HEK293 (cell line): ENCODE data around the gene TBXA2R.
"Not testable (repeated sequence)": the region's sequence is repeated elsewhere in the genome, so short reads cannot be mapped to it uniquely, and the experiment has no call there.

ENCODE experiments used
- CTCF ChIP-seq: fragments of 450-650 bp; formaldehyde crosslinking; IDR thresholded peaks from 2 replicates; pipeline ENCODE4 v1.5.1; 2016; ENCODE audit warnings: missing biosample characterization, missing genetic modification characterization
- PRDM10 ChIP-seq: fragments of 450-650 bp; formaldehyde crosslinking; IDR thresholded peaks from 2 replicates; pipeline ENCODE4 v1.5.1; 2016; ENCODE audit warnings: missing biosample characterization, missing genetic modification characterization
- SETDB1 ChIP-seq: IDR thresholded peaks from one replicate; pipeline ENCODE4 v1.6.1; 2017; ENCODE audit warnings: mild to moderate bottlenecking, low read length, moderate library complexity, mixed read lengths; ENCODE audit not compliant: insufficient read length
- ZBTB1 ChIP-seq: fragments of 450-650 bp; formaldehyde crosslinking; IDR thresholded peaks from 2 replicates; pipeline ENCODE4 v1.5.1; 2016; ENCODE audit warnings: missing biosample characterization, missing genetic modification characterization
- ZFP37 ChIP-seq: fragments of 450-650 bp; formaldehyde crosslinking; IDR thresholded peaks from 2 replicates; pipeline ENCODE4 v1.5.1; 2016; ENCODE audit warnings: missing biosample characterization, missing genetic modification characterization
- ZNF23 ChIP-seq: fragments of 450-650 bp; formaldehyde crosslinking; IDR thresholded peaks from 2 replicates; pipeline ENCODE4 v1.5.1; 2016; ENCODE audit warnings: missing biosample characterization, missing genetic modification characterization, borderline replicate concordance
- ZNF335 ChIP-seq: fragments of 450-650 bp; formaldehyde crosslinking; conservative IDR thresholded peaks from 2 replicates; pipeline ENCODE4 v1.5.1; 2016; ENCODE audit warnings: missing biosample characterization, missing genetic modification characterization
- ZNF362 ChIP-seq: fragments of 450-650 bp; formaldehyde crosslinking; IDR thresholded peaks from 2 replicates; pipeline ENCODE4 v1.5.1; 2016; ENCODE audit warnings: missing biosample characterization, missing genetic modification characterization
- ZNF426 ChIP-seq: fragments of 450-650 bp; formaldehyde crosslinking; IDR thresholded peaks from 2 replicates; pipeline ENCODE4 v1.5.1; 2017; ENCODE audit warnings: missing biosample characterization, missing genetic modification characterization, mild to moderate bottlenecking, inconsistent platforms, moderate library complexity

- not testable (repeated sequence) for TF ChIP-seq CTCF (tag by site-specific recombination); SETDB1; ZNF335; ZBTB1 (tag by site-specific recombination); ZNF23 (tag by site-specific recombination); ZNF426 (tag by site-specific recombination); ZFP37 (tag by site-specific recombination)
- TF ChIP-seq PRDM10 (peak; percentile 70), ZNF362 (peak; percentile 61; the same call in 1 of the 2 replicates)
Observed at GRCh38 chr19:3628766-3629165, 22.1 kb upstream of the TBXA2R start.
